ENCODE data around the gene GPR141.
A peak's percentile ranks its signal among the peaks of the same experiment; 100 is the strongest.

GPR141 gene

DNA sequence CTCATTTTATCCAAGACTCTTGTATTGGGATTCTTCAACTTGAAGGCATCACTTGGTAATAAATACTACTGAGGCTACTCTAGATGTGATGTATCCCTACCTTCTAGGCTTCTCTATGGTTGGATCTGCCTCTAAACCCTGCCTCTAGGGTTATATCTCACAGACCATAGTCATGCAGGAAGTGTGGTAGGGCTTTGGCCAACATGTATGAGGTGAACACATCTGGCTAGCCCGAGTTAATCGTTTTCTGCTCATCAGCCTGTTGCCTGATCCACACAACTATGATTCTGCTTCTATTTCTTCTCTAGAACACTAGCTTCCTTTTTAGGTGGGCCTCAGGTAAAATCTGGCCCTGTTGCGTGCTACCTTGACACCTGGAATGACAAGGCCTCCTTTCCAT, 86.2 kb downstream of the GPR141 start:
- TF ChIP-seq CTCF (IDR thresholded peaks at IDR 0.05): no peak
- H3K4me3 ChIP-seq (ENCODE audit: low read depth in 1 of 2, low read length in 1 of 2): no peak overlapping the region
- H3K27ac ChIP-seq: peak overlapping the region; percentile 50

GRCh38 chr7:37770838-37771237, 87.3 kb downstream of the GPR141 start:
- Histone ChIP-seq H3K4me3 (ENCODE audit: low read depth in 1 of 2, low read length in 1 of 2) (no peak overlapping the region), H3K27ac (no peak overlapping the region), H3K27me3 (no peaks in the 10 kb centered on the region), H3K9me3 (no peaks in the 10 kb centered on the region), H3K36me3 (no peaks in the 10 kb centered on the region), H3K4me1 (ENCODE audit: control insufficient read depth in 1 of 2, insufficient read depth in 1 of 2, low read depth in 1 of 2, low read length in 1 of 2) (peaks cover 40 to 44% of the 10 kb centered on the region in 2 experiments)
- TF ChIP-seq CTCF (IDR thresholded peaks at IDR 0.05): no peak

More for the DNA sequence above, 86.2 kb downstream of the GPR141 start:
- H3K27me3 ChIP-seq: no peaks in the 10 kb centered on the region
- no peaks in the 10 kb centered on the region for H3K36me3 ChIP-seq
- H3K9me3 ChIP-seq: no peaks in the 10 kb centered on the region
- peaks cover 50 to 55% of the 10 kb centered on the region in 2 experiments for H3K4me1 ChIP-seq (ENCODE audit: control insufficient read depth in 1 of 2, insufficient read depth in 1 of 2, low read depth in 1 of 2, low read length in 1 of 2)

- no peak overlapping the region for H3K4me3 ChIP-seq (ENCODE audit: low read depth in 1 of 2, low read length in 1 of 2)
- H3K4me1 ChIP-seq (ENCODE audit: control insufficient read depth in 1 of 2, insufficient read depth in 1 of 2, low read depth in 1 of 2, low read length in 1 of 2): peaks cover 35 to 39% of the 10 kb centered on the region in 2 experiments
- no peaks in the 10 kb centered on the region for H3K36me3 ChIP-seq
- no peaks in the 10 kb centered on the region for H3K27me3 ChIP-seq
- no peak for TF ChIP-seq CTCF (IDR thresholded peaks at IDR 0.05)
- H3K27ac ChIP-seq: no peak overlapping the region
- H3K9me3 ChIP-seq: no peaks in the 10 kb centered on the region
Measured at GRCh38 chr7:37771342-37771741, 87.8 kb downstream of the GPR141 start.

DNA sequence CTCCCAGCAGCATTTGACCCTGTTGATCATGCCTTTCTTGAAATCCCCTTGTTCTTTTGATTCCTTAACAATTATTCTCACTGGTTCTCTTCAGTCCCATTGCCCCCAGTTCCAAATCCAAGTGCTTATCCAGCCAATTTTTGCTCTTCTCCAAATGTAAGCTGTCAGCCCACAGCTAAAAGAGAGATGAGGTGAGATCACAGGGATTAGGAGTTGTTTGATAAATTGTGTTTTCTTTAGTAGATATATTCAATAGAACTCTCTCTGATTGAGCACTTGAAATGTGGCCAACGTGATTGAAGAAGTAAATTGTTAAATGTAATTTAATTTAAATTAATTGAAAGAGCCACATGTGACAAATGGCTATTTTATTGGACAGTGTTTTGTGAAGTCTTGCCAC, 88.2 kb downstream of the GPR141 start:
- peaks cover 30 to 34% of the 10 kb centered on the region in 2 experiments for H3K4me1 ChIP-seq (ENCODE audit: control insufficient read depth in 1 of 2, insufficient read depth in 1 of 2, low read depth in 1 of 2, low read length in 1 of 2)
- no peak overlapping the region for H3K4me3 ChIP-seq (ENCODE audit: low read depth in 1 of 2, low read length in 1 of 2)
- H3K27ac ChIP-seq: no peak overlapping the region
- no peak for TF ChIP-seq CTCF (IDR thresholded peaks at IDR 0.05)
- no peaks in the 10 kb centered on the region for H3K9me3 ChIP-seq
- no peaks in the 10 kb centered on the region for H3K27me3 ChIP-seq
- H3K36me3 ChIP-seq: no peaks in the 10 kb centered on the region

DNA sequence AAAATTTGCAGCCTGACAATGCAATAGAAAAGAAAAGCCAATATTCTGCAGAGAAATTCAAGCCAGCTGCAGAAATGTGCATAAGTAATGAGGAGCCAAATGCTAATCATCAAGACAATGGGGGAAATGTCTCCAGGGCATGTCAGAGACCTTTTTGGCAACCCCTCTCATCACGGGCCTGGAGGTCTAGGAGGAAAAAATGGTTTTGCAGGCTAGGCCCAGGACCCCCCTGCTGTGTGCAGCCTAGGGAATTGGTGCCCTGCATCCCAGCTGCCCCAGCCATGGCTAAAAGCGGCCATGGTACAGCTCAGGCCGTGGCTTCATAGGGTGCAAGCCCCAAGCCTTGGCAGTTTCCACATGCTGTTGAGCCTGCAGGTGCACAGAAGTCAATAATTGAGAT, 92.4 kb downstream of the GPR141 start:
- Histone ChIP-seq H3K4me3 (ENCODE audit: low read depth in 1 of 2, low read length in 1 of 2) (no peak overlapping the region), H3K9me3 (no peaks in the 10 kb centered on the region), H3K4me1 (ENCODE audit: control insufficient read depth in 1 of 2, insufficient read depth in 1 of 2, low read depth in 1 of 2, low read length in 1 of 2) (peaks cover 0 to 1% of the 10 kb centered on the region in 2 experiments), H3K27me3 (no peaks in the 10 kb centered on the region), H3K27ac (no peak overlapping the region), H3K36me3 (no peaks in the 10 kb centered on the region)
- no peak for TF ChIP-seq CTCF (IDR thresholded peaks at IDR 0.05)

- Histone ChIP-seq H3K9me3 (no peaks in the 10 kb centered on the region), H3K4me1 (ENCODE audit: control insufficient read depth in 1 of 2, insufficient read depth in 1 of 2, low read depth in 1 of 2, low read length in 1 of 2) (peaks cover 0 to 7% of the 10 kb centered on the region in 2 experiments), H3K27ac (peak overlapping the region; percentile 53), H3K4me3 (ENCODE audit: low read depth in 1 of 2, low read length in 1 of 2) (no peak overlapping the region), H3K27me3 (no peaks in the 10 kb centered on the region), H3K36me3 (no peaks in the 10 kb centered on the region)
- no peak for TF ChIP-seq CTCF (IDR thresholded peaks at IDR 0.05)
Measured at GRCh38 chr7:37781156-37781555, 97.6 kb downstream of the GPR141 start.

Measured in neutrophil (primary cell).